Mesendoderm (in vitro differentiated cells): Measurements from ENCODE around the gene LENG1.
A peak's percentile ranks its signal among the peaks of the same experiment; 100 is the strongest.

ENCODE experiments used
- DNase-seq: peaks from one replicate; pipeline ENCODE4 v3.0.0; 2013
- H2AK5ac ChIP-seq: 2 replicates; pipeline ENCODE4 v1.6.1; 2013; ENCODE audit warnings: low read length, inconsistent platforms
- H2BK120ac ChIP-seq: 2 replicates; pipeline ENCODE4 v1.6.1; 2013; ENCODE audit warnings: low read depth, mild to moderate bottlenecking, low read length, moderate library complexity, mixed read lengths
- H2BK15ac ChIP-seq: replicated peaks from 2 replicates; pipeline ENCODE4 v1.6.1; 2013; ENCODE audit warnings: low read depth, mild to moderate bottlenecking, moderate library complexity
- H2BK5ac ChIP-seq: 2 replicates; pipeline ENCODE4 v1.6.1; 2013; ENCODE audit warnings: low read length, inconsistent platforms
- H3K18ac ChIP-seq: 2 replicates; pipeline ENCODE4 v1.6.1; 2013; ENCODE audit warnings: mild to moderate bottlenecking, low read length, mixed read lengths
- H3K23ac ChIP-seq: one replicate; pipeline ENCODE4 v1.6.1; 2013; ENCODE audit warnings: low read length
- H3K27ac ChIP-seq: 2 replicates; pipeline ENCODE4 v1.5.1; 2013; ENCODE audit warnings: low read depth, mild to moderate bottlenecking, inconsistent platforms, low read length, moderate library complexity
- H3K27me3 ChIP-seq: 2 replicates; pipeline ENCODE4 v1.6.1; 2013; ENCODE audit warnings: low read length, control low read depth, mild to moderate bottlenecking, inconsistent platforms; ENCODE audit not compliant: insufficient read depth, poor library complexity
- H3K36me3 ChIP-seq: 2 replicates; pipeline ENCODE4 v1.6.1; 2013; ENCODE audit warnings: low read length, inconsistent platforms; ENCODE audit not compliant: control insufficient read depth, insufficient read depth
- H3K4ac ChIP-seq: one replicate; pipeline ENCODE4 v1.6.1; 2013; ENCODE audit warnings: low read depth, mild to moderate bottlenecking, low read length, moderate library complexity
- H3K4me1 ChIP-seq: 2 replicates; pipeline ENCODE4 v1.6.1; 2013; ENCODE audit warnings: low read depth, low read length, inconsistent platforms; ENCODE audit not compliant: control insufficient read depth
- H3K4me2 ChIP-seq: 2 replicates; pipeline ENCODE4 v1.6.1; 2013; ENCODE audit warnings: low read length
- H3K4me3 ChIP-seq: 2 replicates; pipeline ENCODE4 v1.5.1; 2013; ENCODE audit warnings: mild to moderate bottlenecking, low read length
- H3K56ac ChIP-seq: one replicate; pipeline ENCODE4 v1.6.1; 2013; ENCODE audit warnings: low read length
- H3K79me1 ChIP-seq: 2 replicates; pipeline ENCODE4 v1.6.1; 2013; ENCODE audit warnings: low read length, inconsistent platforms
- H3K79me2 ChIP-seq: 2 replicates; pipeline ENCODE4 v1.6.1; 2013; ENCODE audit warnings: mild to moderate bottlenecking, low read length; ENCODE audit not compliant: control insufficient read depth, insufficient read depth
- H3K9ac ChIP-seq: 2 replicates; pipeline ENCODE4 v1.6.1; 2013; ENCODE audit warnings: low read length, inconsistent platforms
- H4K5ac ChIP-seq: one replicate; pipeline ENCODE4 v1.6.1; 2013; ENCODE audit warnings: low read length
- H4K8ac ChIP-seq: one replicate; pipeline ENCODE4 v1.6.1; 2013; ENCODE audit warnings: low read depth, mild to moderate bottlenecking, control low read depth, low read length, moderate library complexity
- WGBS: extraction: QIAGEN DNeasy Blood & Tissue Kit; methylation state at CpG from one replicate; pipeline ENCODE4 v1.1.7; 2013; ENCODE audit warnings: low lambda C conversion rate, missing lambda C conversion rate; ENCODE audit not compliant: insufficient coverage; ENCODE audit errors: extremely low coverage; 5-methylcytosine and 5-hydroxymethylcytosine counted together

LENG1 gene

DNA sequence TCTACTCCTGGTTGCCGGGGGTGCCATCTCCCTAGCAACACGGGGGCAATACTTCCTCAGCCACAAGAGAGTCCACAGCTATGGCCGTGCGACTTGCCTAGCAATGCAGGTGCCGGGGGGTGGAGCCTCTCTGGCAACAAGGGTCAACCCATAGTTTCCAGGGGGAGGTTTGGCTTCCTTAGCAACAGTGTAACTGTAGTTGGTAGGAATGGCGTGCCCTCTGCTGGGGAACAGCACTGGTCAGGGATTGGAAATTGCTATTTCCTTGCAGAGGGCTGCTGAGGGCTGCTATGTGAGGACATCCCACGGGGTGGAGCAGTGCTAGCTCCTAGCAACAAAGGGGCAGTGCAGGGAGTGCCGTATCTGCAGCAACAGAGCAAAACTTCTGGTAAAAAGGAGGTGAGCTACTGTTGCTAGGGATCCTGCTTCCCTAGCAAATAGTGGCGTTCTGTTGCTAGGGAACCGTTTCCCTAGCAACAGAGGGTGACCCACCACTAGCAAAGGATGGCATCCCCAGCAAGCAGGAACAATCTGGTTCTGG lies 20.5 kb upstream of the LENG1 start:
- Histone ChIP-seq H3K4me2 (no peak overlapping the region), H2BK5ac (no peak overlapping the region), H2BK120ac (no peak overlapping the region), H3K23ac (no peak overlapping the region), H2BK15ac (no peak overlapping the region), H2AK5ac (no peak overlapping the region), H3K27ac (no peak overlapping the region), H3K79me1 (no peaks in the 10 kb centered on the region), H3K4ac (no peak overlapping the region), H3K4me1 (no peaks in the 10 kb centered on the region), H3K27me3 (no peaks in the 10 kb centered on the region), H3K79me2 (no peaks in the 10 kb centered on the region), H3K4me3 (no peak overlapping the region), H4K8ac (no peak overlapping the region), H3K36me3 (peaks cover 8% of the 10 kb centered on the region), H3K9ac (no peak overlapping the region), H3K18ac (no peak overlapping the region), H4K5ac (no peak overlapping the region), H3K56ac (no peak overlapping the region)
- WGBS = no CpG with 5 or more reads among the region's 10 CpGs
- DNase-seq = peak; percentile 99

- WGBS = no CpG with 5 or more reads among the region's 10 CpGs
- no peak overlapping the region for H3K23ac ChIP-seq
Measured at GRCh38 chr19:54179262-54179852, 19.8 kb upstream of the LENG1 start.

GRCh38 chr19:54178581-54179261 lies 19.2 kb upstream of the LENG1 start:
- H2BK15ac ChIP-seq = no peak overlapping the region
- H3K4me1 ChIP-seq = no peaks in the 10 kb centered on the region
- no CpG with 5 or more reads among the region's 23 CpGs for WGBS
- H2BK5ac ChIP-seq = no peak overlapping the region
- no peak overlapping the region for H3K4ac ChIP-seq
- no peak overlapping the region for H3K23ac ChIP-seq
- H3K27ac ChIP-seq = no peak overlapping the region
- no peak overlapping the region for H3K18ac ChIP-seq
- peaks cover 8% of the 10 kb centered on the region for H3K36me3 ChIP-seq
- no peaks in the 10 kb centered on the region for H3K27me3 ChIP-seq
- no peak overlapping the region for H4K5ac ChIP-seq
- H3K79me2 ChIP-seq = no peaks in the 10 kb centered on the region
- no peak overlapping the region for H3K4me3 ChIP-seq
- H4K8ac ChIP-seq = no peak overlapping the region
- H2AK5ac ChIP-seq = no peak overlapping the region
- no peak overlapping the region for H3K56ac ChIP-seq
- H3K79me1 ChIP-seq = no peaks in the 10 kb centered on the region
- H2BK120ac ChIP-seq = no peak overlapping the region
- no peak overlapping the region for H3K4me2 ChIP-seq
- no peak overlapping the region for H3K9ac ChIP-seq
- peak; percentile 51 for DNase-seq

More at GRCh38 chr19:54179262-54179852, 19.8 kb upstream of the LENG1 start:
- Histone ChIP-seq H2BK5ac (no peak overlapping the region), H3K79me1 (no peaks in the 10 kb centered on the region), H3K27me3 (no peaks in the 10 kb centered on the region), H3K36me3 (peaks cover 8% of the 10 kb centered on the region), H2BK120ac (no peak overlapping the region), H3K27ac (no peak overlapping the region), H3K79me2 (no peaks in the 10 kb centered on the region), H3K4me2 (no peak overlapping the region), H3K4me3 (no peak overlapping the region), H3K4ac (no peak overlapping the region), H2BK15ac (no peak overlapping the region), H4K8ac (no peak overlapping the region), H2AK5ac (no peak overlapping the region), H4K5ac (no peak overlapping the region), H3K9ac (no peak overlapping the region), H3K18ac (no peak overlapping the region), H3K56ac (no peak overlapping the region), H3K4me1 (no peaks in the 10 kb centered on the region)
- no peak for DNase-seq

GRCh38 chr19:54173951-54174834 lies 14.7 kb upstream of the LENG1 start:
- no peak overlapping the region for H2BK5ac ChIP-seq
- H3K27me3 ChIP-seq = no peaks in the 10 kb centered on the region
- no CpG with 5 or more reads among the region's 25 CpGs for WGBS
- no peaks in the 10 kb centered on the region for H3K79me2 ChIP-seq
- no peak overlapping the region for H3K4me3 ChIP-seq
- H2BK15ac ChIP-seq = no peak overlapping the region
- no peak overlapping the region for H2BK120ac ChIP-seq
- H4K5ac ChIP-seq = no peak overlapping the region
- H3K27ac ChIP-seq = no peak overlapping the region
- H3K79me1 ChIP-seq = no peaks in the 10 kb centered on the region
- H3K56ac ChIP-seq = no peak overlapping the region
- H4K8ac ChIP-seq = no peak overlapping the region
- no peak overlapping the region for H3K9ac ChIP-seq
- H3K23ac ChIP-seq = no peak overlapping the region
- H3K4ac ChIP-seq = no peak overlapping the region
- no peak overlapping the region for H2AK5ac ChIP-seq
- H3K4me2 ChIP-seq = no peak overlapping the region
- peaks cover 4% of the 10 kb centered on the region for H3K36me3 ChIP-seq
- peaks cover 2% of the 10 kb centered on the region for H3K4me1 ChIP-seq
- H3K18ac ChIP-seq = no peak overlapping the region
- DNase-seq = no peak

- Histone ChIP-seq H4K5ac (no peak overlapping the region), H2BK120ac (no peak overlapping the region), H3K9ac (no peak overlapping the region), H2BK5ac (no peak overlapping the region), H3K23ac (no peak overlapping the region), H2BK15ac (no peak overlapping the region), H3K27ac (no peak overlapping the region), H3K4me2 (no peak overlapping the region), H3K27me3 (no peaks in the 10 kb centered on the region), H3K4ac (no peak overlapping the region), H3K56ac (no peak overlapping the region), H3K4me1 (peaks cover 2% of the 10 kb centered on the region), H3K4me3 (no peak overlapping the region), H3K79me2 (no peaks in the 10 kb centered on the region), H2AK5ac (no peak overlapping the region), H3K18ac (no peak overlapping the region), H4K8ac (no peak overlapping the region), H3K36me3 (peaks cover 4% of the 10 kb centered on the region), H3K79me1 (no peaks in the 10 kb centered on the region)
- no CpG with 5 or more reads among the region's 15 CpGs for WGBS
- no peak for DNase-seq
Measured at GRCh38 chr19:54173359-54173699, 13.8 kb upstream of the LENG1 start.
